Trophoblast cell (in vitro differentiated cells and primary cell): Measurements from ENCODE around the gene LIG3.

ENCODE experiments used
- DNase-seq, 2 donors: peaks; one replicate each; pipeline ENCODE4 v3.0.0-alpha.2; 2016
- H2AFZ ChIP-seq: 2 replicates; pipeline ENCODE4 v1.6.1; 2013; ENCODE audit warnings: low read length, moderate library complexity, mild to moderate bottlenecking; ENCODE audit not compliant: insufficient read depth, poor library complexity
- H2AK5ac ChIP-seq: 2 replicates; pipeline ENCODE4 v1.6.1; 2013; ENCODE audit warnings: mild to moderate bottlenecking, low read length
- H2BK120ac ChIP-seq: 2 replicates; pipeline ENCODE4 v1.6.1; 2013; ENCODE audit warnings: low read length, mild to moderate bottlenecking, moderate library complexity; ENCODE audit not compliant: insufficient read depth, poor library complexity
- H2BK12ac ChIP-seq: 2 replicates; pipeline ENCODE4 v1.6.1; 2013; ENCODE audit warnings: mild to moderate bottlenecking, low read length, moderate library complexity
- H2BK5ac ChIP-seq: 2 replicates; pipeline ENCODE4 v1.6.1; 2013; ENCODE audit warnings: low read length, low read depth, moderate library complexity, mild to moderate bottlenecking; ENCODE audit not compliant: poor library complexity
- H3K14ac ChIP-seq: 2 replicates; pipeline ENCODE4 v1.6.1; 2013; ENCODE audit warnings: mild to moderate bottlenecking, low read length
- H3K18ac ChIP-seq: 2 replicates; pipeline ENCODE4 v1.6.1; 2013; ENCODE audit warnings: mild to moderate bottlenecking, low read length
- H3K23ac ChIP-seq: 2 replicates; pipeline ENCODE4 v1.6.1; 2013; ENCODE audit warnings: low read length
- H3K27ac ChIP-seq: 2 replicates; pipeline ENCODE4 v1.5.1; 2013; ENCODE audit warnings: low read depth, mild to moderate bottlenecking, inconsistent platforms, low read length, moderate library complexity
- H3K27me3 ChIP-seq: 2 replicates; pipeline ENCODE4 v1.6.1; 2013; ENCODE audit warnings: inconsistent platforms, mild to moderate bottlenecking, low read length, moderate library complexity; ENCODE audit not compliant: insufficient read depth
- H3K36me3 ChIP-seq, 2 experiments: 1 replicate in 1 of 2; 2 replicates in 1 of 2; pipeline ENCODE4 v1.6.1; 2013; ENCODE audit warnings: low read length in 2 of 2, mild to moderate bottlenecking in 2 of 2, moderate library complexity in 1 of 2; ENCODE audit not compliant: insufficient read depth in 2 of 2, control insufficient read depth in 1 of 2
- H3K4ac ChIP-seq: 2 replicates; pipeline ENCODE4 v1.6.1; 2013; ENCODE audit warnings: low read depth, mild to moderate bottlenecking, low read length, moderate library complexity
- H3K4me1 ChIP-seq, 2 experiments: 1 replicate in 1 of 2; 2 replicates in 1 of 2; pipeline ENCODE4 v1.6.1; 2013; ENCODE audit warnings: low read length in 2 of 2, mild to moderate bottlenecking in 2 of 2, moderate library complexity in 1 of 2; ENCODE audit not compliant: insufficient read depth in 2 of 2, control insufficient read depth in 1 of 2
- H3K4me2 ChIP-seq: 2 replicates; pipeline ENCODE4 v1.6.1; 2013; ENCODE audit warnings: inconsistent platforms, mild to moderate bottlenecking, low read length, moderate library complexity
- H3K4me3 ChIP-seq: 2 replicates; pipeline ENCODE4 v1.5.1; 2013; ENCODE audit warnings: mild to moderate bottlenecking, low read depth, low read length, inconsistent platforms
- H3K79me1 ChIP-seq: one replicate; pipeline ENCODE4 v1.6.1; 2013; ENCODE audit warnings: low read length
- H3K79me2 ChIP-seq: 2 replicates; pipeline ENCODE4 v1.6.1; 2013; ENCODE audit warnings: low read length, mild to moderate bottlenecking; ENCODE audit not compliant: control insufficient read depth, insufficient read depth, poor library complexity
- H3K9ac ChIP-seq: 2 replicates; pipeline ENCODE4 v1.6.1; 2013; ENCODE audit warnings: mild to moderate bottlenecking, low read length
- H3K9me3 ChIP-seq: 2 replicates; pipeline ENCODE4 v1.6.1; 2013; ENCODE audit warnings: low read depth, mild to moderate bottlenecking, control low read depth, inconsistent platforms, low read length; ENCODE audit not compliant: insufficient read depth
- H4K12ac ChIP-seq: 2 replicates; pipeline ENCODE4 v1.6.1; 2013; ENCODE audit warnings: low read depth, mild to moderate bottlenecking, low read length, moderate library complexity
- H4K8ac ChIP-seq: 2 replicates; pipeline ENCODE4 v1.6.1; 2013; ENCODE audit warnings: low read depth, mild to moderate bottlenecking, low read length, moderate library complexity
- H4K91ac ChIP-seq: one replicate; pipeline ENCODE4 v1.6.1; 2013; ENCODE audit warnings: low read depth, mild to moderate bottlenecking, low read length, moderate library complexity
- WGBS: extraction: QIAGEN DNeasy Blood & Tissue Kit; methylation state at CpG from one replicate; pipeline ENCODE4 v1.1.7; 2013; ENCODE audit warnings: missing lambda C conversion rate; ENCODE audit not compliant: insufficient read length, insufficient coverage; ENCODE audit errors: extremely low coverage; 5-methylcytosine and 5-hydroxymethylcytosine counted together

Gene LIG3

DNA sequence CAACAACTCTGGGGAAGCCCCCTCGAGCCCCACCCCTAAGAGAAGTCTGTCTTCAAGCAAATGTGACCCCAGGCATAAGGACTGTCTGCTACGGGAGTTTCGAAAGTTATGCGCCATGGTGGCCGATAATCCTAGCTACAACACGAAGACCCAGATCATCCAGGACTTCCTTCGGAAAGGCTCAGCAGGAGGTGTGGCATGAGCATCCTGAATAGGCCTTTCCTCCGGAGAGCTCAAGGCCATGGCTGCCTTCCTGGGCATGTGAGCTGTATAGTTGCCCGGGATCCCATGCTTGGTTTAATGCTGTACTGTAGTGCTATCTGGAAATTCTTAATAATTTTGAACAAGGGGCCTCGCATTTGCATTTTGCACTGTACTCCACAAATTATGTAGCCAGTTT lies 9.2 kb downstream of the LIG3 start:
- Histone ChIP-seq H2BK5ac (no peak overlapping the region), H2AK5ac (no peak overlapping the region), H3K27ac (no peak overlapping the region), H3K4me3 (no peak overlapping the region), H4K8ac (no peak overlapping the region), H3K18ac (no peak overlapping the region), H3K4ac (no peak overlapping the region), H3K27me3 (no peaks in the 10 kb centered on the region), H2BK120ac (no peak overlapping the region), H4K91ac (no peak overlapping the region), H3K36me3 (peaks cover 28 to 62% of the 10 kb centered on the region in 2 experiments), H3K4me2 (no peak overlapping the region), H3K79me2 (no peaks in the 10 kb centered on the region), H3K9me3 (no peaks in the 10 kb centered on the region), H3K4me1 (no peaks in the 10 kb centered on the region), H3K9ac (no peak overlapping the region), H3K79me1 (no peaks in the 10 kb centered on the region), H3K14ac (no peak overlapping the region), H4K12ac (no peak overlapping the region), H2AFZ (no peak overlapping the region), H2BK12ac (no peak overlapping the region), H3K23ac (no peak overlapping the region)
- DNase-seq, result no peak
- no CpG with 5 or more reads among the region's 10 CpGs for WGBS

DNA sequence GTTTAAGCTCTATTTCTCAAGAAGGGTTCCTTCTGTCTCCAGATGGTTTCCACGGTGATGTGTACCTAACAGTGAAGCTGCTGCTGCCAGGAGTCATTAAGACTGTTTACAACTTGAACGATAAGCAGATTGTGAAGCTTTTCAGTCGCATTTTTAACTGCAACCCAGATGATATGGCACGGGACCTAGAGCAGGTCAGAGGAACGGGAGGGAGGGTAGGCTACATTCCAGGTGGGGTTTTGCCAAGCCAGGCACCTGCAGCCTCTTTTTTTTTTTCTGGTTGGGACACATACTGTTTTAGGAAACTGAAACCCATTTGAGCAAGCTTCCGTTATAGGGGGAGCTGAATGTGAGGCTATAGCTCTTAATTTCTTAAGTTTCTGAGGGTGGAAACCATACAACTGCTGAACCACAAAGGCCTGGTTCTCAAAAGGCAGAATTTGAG lies 10.6 kb downstream of the LIG3 start:
- Histone ChIP-seq H4K91ac (no peak overlapping the region), H3K23ac (no peak overlapping the region), H2AFZ (no peak overlapping the region), H3K79me1 (no peaks in the 10 kb centered on the region), H3K4me2 (no peak overlapping the region), H2BK5ac (no peak overlapping the region), H3K36me3 (peaks cover 37 to 71% of the 10 kb centered on the region in 2 experiments), H2AK5ac (no peak overlapping the region), H2BK120ac (no peak overlapping the region), H3K18ac (no peak overlapping the region), H3K14ac (no peak overlapping the region), H3K4me3 (no peak overlapping the region), H3K79me2 (no peaks in the 10 kb centered on the region), H3K27me3 (no peaks in the 10 kb centered on the region), H3K9me3 (no peaks in the 10 kb centered on the region), H3K27ac (no peak overlapping the region), H4K12ac (no peak overlapping the region), H3K4me1 (no peaks in the 10 kb centered on the region), H3K9ac (no peak overlapping the region), H2BK12ac (no peak overlapping the region), H4K8ac (no peak overlapping the region), H3K4ac (no peak overlapping the region)
- no peak for DNase-seq
- WGBS, result no CpG with 5 or more reads among the region's 6 CpGs

DNA sequence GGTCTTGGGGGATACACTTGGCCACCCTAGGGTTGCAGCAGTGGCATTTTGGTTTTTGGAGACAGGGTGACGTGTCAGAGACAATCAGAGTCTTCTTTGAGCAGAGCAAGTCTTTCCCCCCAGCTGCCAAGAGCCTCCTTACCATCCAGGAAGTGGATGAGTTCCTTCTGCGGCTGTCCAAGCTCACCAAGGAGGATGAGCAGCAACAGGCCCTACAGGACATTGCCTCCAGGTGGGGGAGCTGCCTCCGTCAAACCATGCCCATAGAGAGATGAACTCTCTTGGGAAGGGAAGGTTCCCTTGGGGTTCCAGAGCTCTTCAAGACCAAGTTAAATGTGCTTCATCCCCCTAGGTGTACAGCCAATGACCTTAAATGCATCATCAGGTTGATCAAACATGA lies 11.3 kb downstream of the LIG3 start:
- Histone ChIP-seq H3K27me3 (no peaks in the 10 kb centered on the region), H2AFZ (no peak overlapping the region), H2BK5ac (no peak overlapping the region), H3K4me2 (no peak overlapping the region), H2BK12ac (no peak overlapping the region), H3K4ac (no peak overlapping the region), H3K4me3 (no peak overlapping the region), H4K8ac (no peak overlapping the region), H2BK120ac (no peak overlapping the region), H3K14ac (no peak overlapping the region), H3K18ac (no peak overlapping the region), H3K4me1 (no peaks in the 10 kb centered on the region), H3K79me1 (no peaks in the 10 kb centered on the region), H3K79me2 (no peaks in the 10 kb centered on the region), H4K91ac (no peak overlapping the region), H3K36me3 (peaks cover 38 to 75% of the 10 kb centered on the region in 2 experiments), H3K23ac (no peak overlapping the region), H4K12ac (no peak overlapping the region), H2AK5ac (no peak overlapping the region), H3K9ac (no peak overlapping the region), H3K9me3 (no peaks in the 10 kb centered on the region), H3K27ac (no peak overlapping the region)
- DNase-seq, result no peak
- WGBS, result no CpG with 5 or more reads among the region's 3 CpGs

DNA sequence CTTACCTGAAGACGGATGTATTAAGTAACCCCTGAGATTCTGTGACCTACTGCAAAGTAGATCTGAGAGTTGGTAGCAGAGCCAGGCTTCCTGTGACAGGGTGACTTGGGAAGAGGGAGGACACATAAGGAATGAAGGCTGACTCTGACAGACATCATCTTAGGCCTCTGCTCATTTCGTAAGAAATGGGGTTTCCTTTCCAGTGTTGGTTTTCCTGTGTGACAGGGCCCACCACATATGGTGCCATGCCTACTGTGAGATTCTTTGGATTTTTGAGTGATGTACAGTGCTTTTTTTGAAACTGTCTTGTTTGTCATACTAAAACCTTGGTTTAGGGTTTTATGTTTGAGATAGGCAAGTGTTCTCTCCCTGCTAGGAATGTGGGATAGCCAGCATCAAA lies 12.7 kb downstream of the LIG3 start:
- Histone ChIP-seq H2BK120ac (no peak overlapping the region), H3K79me2 (no peaks in the 10 kb centered on the region), H3K18ac (no peak overlapping the region), H2AFZ (no peak overlapping the region), H3K23ac (no peak overlapping the region), H3K79me1 (no peaks in the 10 kb centered on the region), H3K36me3 (peaks cover 42 to 87% of the 10 kb centered on the region in 2 experiments), H3K9me3 (no peaks in the 10 kb centered on the region), H3K4me3 (no peak overlapping the region), H3K9ac (no peak overlapping the region), H3K27ac (no peak overlapping the region), H3K27me3 (no peaks in the 10 kb centered on the region), H3K4ac (no peak overlapping the region), H2BK12ac (no peak overlapping the region), H4K91ac (no peak overlapping the region), H4K8ac (no peak overlapping the region), H3K4me2 (no peak overlapping the region), H2AK5ac (no peak overlapping the region), H4K12ac (no peak overlapping the region), H3K4me1 (no peaks in the 10 kb centered on the region), H3K14ac (no peak overlapping the region), H2BK5ac (no peak overlapping the region)
- no peak for DNase-seq
- no CpG with 5 or more reads among the region's 2 CpGs for WGBS
